GM12874 (cell line): ENCODE measurements around the gene KRT83.

ENCODE experiments used
- TF ChIP-seq, protein P1 (sequence below): IDR thresholded peaks from 2 replicates; pipeline ENCODE4 v1.5.1; 2011; ENCODE audit warnings: low read depth, mild to moderate bottlenecking, control low read depth, low read length, moderate library complexity; ENCODE audit not compliant: insufficient read depth

Gene KRT83

DNA sequence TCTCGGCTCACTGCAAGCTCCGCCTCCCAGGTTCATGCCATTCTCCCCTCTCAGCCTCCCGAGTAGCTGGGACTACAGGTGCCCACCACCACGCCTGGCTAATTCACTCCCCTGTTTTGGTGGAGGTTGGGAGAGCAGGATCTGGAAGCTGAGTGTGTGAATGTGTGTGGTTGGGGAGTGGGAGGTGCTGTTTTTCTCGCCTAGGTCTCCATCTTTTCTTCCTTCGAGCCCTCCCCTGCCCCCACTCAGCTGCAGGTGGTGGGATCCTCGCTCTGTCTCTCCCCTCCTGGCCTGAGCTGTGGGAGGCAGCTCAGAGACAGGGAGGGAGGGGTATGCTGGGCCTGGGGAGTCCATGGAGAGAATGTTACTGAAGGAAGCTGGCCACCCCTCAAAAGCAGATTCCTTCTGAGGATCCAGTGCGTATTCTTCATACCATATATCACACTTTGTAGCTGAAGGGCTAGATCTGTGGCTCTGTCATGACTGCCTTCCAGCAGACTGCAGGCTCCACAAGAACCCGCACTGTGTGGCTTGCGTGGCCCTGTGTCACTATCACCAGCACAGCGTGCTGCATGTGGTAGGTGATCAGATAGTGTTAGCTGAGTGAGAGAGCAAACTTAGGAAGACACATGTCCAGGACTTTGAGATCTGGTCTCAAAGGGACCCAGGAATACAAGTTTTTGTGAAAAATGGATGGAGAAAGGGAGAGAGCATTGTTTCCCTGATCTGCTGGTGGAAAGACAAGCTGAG, 2.8 kb downstream of the KRT83 start:
- TF ChIP-seq, protein P1, sequence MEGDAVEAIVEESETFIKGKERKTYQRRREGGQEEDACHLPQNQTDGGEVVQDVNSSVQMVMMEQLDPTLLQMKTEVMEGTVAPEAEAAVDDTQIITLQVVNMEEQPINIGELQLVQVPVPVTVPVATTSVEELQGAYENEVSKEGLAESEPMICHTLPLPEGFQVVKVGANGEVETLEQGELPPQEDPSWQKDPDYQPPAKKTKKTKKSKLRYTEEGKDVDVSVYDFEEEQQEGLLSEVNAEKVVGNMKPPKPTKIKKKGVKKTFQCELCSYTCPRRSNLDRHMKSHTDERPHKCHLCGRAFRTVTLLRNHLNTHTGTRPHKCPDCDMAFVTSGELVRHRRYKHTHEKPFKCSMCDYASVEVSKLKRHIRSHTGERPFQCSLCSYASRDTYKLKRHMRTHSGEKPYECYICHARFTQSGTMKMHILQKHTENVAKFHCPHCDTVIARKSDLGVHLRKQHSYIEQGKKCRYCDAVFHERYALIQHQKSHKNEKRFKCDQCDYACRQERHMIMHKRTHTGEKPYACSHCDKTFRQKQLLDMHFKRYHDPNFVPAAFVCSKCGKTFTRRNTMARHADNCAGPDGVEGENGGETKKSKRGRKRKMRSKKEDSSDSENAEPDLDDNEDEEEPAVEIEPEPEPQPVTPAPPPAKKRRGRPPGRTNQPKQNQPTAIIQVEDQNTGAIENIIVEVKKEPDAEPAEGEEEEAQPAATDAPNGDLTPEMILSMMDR: no peak

DNA sequence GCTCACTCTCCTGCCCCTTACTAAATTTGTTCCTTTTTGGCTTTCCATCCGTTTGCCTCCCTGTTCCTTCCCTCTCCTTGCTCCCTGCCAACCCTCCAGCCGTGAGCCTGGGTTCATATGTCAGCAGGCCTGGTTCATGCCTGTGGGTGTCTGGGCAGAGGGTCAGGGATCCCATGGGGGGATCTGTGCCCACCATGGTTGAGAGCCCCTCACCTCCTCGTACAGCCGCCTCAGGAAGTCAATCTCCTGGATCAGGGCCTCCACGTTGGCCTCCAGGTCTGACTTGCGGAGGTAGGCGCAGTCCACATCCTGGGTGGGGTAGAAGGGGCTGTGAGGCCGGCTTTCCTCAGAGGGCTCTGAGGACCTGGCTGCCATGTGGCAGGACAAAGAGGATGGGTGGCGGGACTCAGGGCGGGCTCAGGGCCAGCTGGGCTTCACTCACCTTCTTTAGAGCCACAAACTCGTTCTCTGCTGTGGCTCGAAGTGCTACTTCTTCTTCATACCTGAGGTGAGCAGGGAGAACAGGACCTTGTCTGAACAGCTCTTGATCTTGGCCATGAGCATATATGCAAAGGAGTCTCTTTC, 3.6 kb downstream of the KRT83 start:
- TF ChIP-seq, protein P1: no peak

DNA sequence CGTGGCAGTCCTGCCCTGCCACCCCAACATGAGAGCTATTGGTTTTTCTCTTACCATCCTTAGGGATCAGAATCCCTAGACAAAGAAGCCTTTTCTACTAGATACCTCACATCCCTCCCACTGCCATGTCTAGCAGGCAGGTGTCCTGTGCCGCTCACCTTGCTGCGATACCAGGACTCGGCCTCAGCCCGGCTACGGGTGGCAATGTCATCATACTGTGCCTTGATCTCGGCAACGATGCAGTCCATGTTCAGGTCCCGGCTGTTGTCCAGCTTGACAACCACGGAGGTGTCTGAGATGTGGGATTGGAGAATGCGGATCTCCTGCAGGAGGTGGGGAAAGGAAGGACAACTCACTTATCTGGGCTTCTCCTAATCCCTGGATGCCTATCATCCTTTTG, 4.5 kb downstream of the KRT83 start:
- TF ChIP-seq, protein P1: no peak

DNA sequence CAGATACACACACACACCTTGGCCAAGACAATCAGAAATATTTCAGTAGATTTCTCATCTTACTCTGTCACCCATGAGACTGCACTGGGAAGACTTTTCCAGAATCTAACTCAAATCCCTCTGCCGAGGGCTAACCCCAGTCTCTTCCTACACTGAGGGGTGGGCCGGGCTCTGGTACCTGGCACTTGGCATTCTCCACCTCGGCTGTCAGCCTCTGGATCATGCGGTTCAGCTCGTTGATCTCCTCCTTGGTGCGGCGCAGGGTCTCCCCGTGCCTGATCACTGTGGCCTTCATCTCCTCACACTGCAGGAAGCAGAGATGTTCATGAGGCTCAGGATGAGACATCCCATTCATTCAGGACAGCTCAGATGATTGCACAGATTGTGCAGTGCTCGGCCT, 4.9 kb downstream of the KRT83 start:
- TF ChIP-seq, protein P1: no peak

DNA sequence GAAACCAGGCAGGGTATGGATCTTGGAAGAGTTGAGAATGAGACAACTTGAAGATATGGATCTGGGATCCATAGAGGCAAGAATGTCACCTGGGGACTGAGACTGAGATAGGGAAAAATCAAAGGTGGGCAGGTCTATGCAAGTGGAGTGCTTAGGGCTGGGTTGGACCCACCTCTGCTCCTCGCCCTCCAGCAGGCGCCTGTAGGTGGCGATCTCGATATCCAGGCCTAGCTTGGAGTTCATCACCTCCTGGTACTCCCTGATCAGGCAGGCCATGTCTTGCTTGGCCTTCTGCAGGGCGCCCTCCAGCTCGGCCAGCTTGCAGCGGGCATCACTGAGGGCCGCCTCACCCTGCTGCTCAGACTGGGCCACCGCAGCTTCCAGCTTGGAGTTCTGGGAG, 5.5 kb downstream of the KRT83 start:
- TF ChIP-seq, protein P1: peak; percentile 72

DNA sequence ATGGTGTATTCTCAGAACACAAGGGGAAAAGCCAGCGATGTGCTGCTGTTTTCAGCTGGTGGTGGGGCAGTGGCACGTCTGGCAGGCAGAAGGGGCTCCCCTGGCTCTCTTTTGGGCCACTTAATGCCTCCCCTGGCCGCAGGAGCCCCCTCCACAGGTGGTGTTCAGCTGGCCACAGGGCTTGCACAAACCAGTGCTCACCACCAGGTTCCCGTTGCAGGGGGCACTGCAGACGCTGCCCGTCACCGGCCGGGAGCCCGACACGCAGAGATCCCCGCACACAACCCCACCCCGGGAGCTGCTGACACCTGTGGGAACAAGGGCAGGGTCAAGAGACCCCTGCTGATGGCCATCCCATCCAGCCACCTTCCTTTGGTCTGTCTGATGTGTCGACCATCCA, 6.7 kb downstream of the KRT83 start:
- TF ChIP-seq, protein P1: no peak

DNA sequence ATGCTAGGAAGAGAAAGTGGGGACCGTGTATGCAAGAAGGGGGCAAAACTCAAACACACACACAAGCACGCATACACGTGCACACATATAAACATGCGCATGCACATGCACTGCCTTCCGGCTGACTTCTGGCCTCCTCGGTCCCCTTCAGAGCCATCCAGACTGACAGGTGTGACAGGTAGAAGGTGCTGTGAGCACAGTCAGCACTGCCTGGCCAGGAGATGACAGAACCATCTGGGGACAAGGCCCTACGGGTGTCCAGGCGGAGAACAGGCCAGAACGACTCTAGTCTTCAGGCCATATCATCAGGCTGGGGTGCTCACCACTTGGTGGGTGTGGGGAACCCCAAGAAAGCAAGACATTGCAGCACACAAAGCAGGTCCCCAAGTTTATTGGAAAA, 7.3 kb downstream of the KRT83 start:
- TF ChIP-seq, protein P1: no peak
